Measurements from ENCODE around the gene GRHPR. TPM values are rescaled to one million over a fixed set of nuclear protein-coding genes. Genes with fewer than 3 reads are reported as not detected.

The GRHPR gene
- total and polyA plus RNA-seq, 4 donors: 125 to 524 (median 294) TPM

- Histone ChIP-seq H3K9me3 (ENCODE audit: control insufficient read depth in 4 of 4, low read length in 3 of 4) (no peaks in the 10 kb centered on the region), H3K27ac (ENCODE audit: low read depth in 1 of 2, low read length in 2 of 2) (no peak overlapping the region), H3K9ac (ENCODE audit: low read depth in 1 of 2, low read length in 2 of 2) (no peak overlapping the region), H3K36me3 (ENCODE audit: control insufficient read depth in 4 of 4, insufficient read depth in 3 of 4, low read depth in 1 of 4, low read length in 3 of 4) (no peaks in the 10 kb centered on the region), H3K4me3 (ENCODE audit: low read depth in 1 of 3, low read length in 3 of 3) (no peak overlapping the region), H3K4me1 (ENCODE audit: control insufficient read depth in 4 of 4, insufficient read depth in 4 of 4, low read length in 3 of 4) (peaks cover 0 to 11% (median 3%) of the 10 kb centered on the region in 4 donors), H3K27me3 (ENCODE audit: control insufficient read depth in 4 of 4, insufficient read depth in 4 of 4, low read length in 3 of 4) (no peaks in the 10 kb centered on the region)
- DNase-seq (ENCODE audit: low spot score): no peak
- 95% methylated on average over 3 of the region's 3 CpGs for WGBS
- TF ChIP-seq, protein P1, sequence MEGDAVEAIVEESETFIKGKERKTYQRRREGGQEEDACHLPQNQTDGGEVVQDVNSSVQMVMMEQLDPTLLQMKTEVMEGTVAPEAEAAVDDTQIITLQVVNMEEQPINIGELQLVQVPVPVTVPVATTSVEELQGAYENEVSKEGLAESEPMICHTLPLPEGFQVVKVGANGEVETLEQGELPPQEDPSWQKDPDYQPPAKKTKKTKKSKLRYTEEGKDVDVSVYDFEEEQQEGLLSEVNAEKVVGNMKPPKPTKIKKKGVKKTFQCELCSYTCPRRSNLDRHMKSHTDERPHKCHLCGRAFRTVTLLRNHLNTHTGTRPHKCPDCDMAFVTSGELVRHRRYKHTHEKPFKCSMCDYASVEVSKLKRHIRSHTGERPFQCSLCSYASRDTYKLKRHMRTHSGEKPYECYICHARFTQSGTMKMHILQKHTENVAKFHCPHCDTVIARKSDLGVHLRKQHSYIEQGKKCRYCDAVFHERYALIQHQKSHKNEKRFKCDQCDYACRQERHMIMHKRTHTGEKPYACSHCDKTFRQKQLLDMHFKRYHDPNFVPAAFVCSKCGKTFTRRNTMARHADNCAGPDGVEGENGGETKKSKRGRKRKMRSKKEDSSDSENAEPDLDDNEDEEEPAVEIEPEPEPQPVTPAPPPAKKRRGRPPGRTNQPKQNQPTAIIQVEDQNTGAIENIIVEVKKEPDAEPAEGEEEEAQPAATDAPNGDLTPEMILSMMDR (IDR thresholded peaks at IDR 0.05; ENCODE audit: low read depth, low read length, missing input control): no peak
- TF ChIP-seq FOXA2 (IDR thresholded peaks at IDR 0.05) (no peak), JUND (IDR thresholded peaks at IDR 0.05) (no peak), NR2F2 (IDR thresholded peaks at IDR 0.05) (no peak), YY1 (IDR thresholded peaks at IDR 0.05) (no peak), SP1 (IDR thresholded peaks at IDR 0.05) (no peak), GABPA (IDR thresholded peaks at IDR 0.05 in 1 of 2, conservative IDR thresholded peaks at IDR 0.05 in 1 of 2) (no peak), ZBTB33 (IDR thresholded peaks at IDR 0.05) (no peak), RAD21 (IDR thresholded peaks at IDR 0.05) (no peak), RXRA (IDR thresholded peaks at IDR 0.05) (no peak), HNF4G (IDR thresholded peaks at IDR 0.05) (no peak), FOXA1 (IDR thresholded peaks at IDR 0.05) (no peak), HNF4A (conservative IDR thresholded peaks at IDR 0.05) (no peak), ATF3 (IDR thresholded peaks at IDR 0.05) (no peak)
- TF ChIP-seq, protein P2, sequence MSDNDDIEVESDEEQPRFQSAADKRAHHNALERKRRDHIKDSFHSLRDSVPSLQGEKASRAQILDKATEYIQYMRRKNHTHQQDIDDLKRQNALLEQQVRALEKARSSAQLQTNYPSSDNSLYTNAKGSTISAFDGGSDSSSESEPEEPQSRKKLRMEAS (IDR thresholded peaks at IDR 0.05): no peak
- TF ChIP-seq, protein P3, sequence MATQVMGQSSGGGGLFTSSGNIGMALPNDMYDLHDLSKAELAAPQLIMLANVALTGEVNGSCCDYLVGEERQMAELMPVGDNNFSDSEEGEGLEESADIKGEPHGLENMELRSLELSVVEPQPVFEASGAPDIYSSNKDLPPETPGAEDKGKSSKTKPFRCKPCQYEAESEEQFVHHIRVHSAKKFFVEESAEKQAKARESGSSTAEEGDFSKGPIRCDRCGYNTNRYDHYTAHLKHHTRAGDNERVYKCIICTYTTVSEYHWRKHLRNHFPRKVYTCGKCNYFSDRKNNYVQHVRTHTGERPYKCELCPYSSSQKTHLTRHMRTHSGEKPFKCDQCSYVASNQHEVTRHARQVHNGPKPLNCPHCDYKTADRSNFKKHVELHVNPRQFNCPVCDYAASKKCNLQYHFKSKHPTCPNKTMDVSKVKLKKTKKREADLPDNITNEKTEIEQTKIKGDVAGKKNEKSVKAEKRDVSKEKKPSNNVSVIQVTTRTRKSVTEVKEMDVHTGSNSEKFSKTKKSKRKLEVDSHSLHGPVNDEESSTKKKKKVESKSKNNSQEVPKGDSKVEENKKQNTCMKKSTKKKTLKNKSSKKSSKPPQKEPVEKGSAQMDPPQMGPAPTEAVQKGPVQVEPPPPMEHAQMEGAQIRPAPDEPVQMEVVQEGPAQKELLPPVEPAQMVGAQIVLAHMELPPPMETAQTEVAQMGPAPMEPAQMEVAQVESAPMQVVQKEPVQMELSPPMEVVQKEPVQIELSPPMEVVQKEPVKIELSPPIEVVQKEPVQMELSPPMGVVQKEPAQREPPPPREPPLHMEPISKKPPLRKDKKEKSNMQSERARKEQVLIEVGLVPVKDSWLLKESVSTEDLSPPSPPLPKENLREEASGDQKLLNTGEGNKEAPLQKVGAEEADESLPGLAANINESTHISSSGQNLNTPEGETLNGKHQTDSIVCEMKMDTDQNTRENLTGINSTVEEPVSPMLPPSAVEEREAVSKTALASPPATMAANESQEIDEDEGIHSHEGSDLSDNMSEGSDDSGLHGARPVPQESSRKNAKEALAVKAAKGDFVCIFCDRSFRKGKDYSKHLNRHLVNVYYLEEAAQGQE (IDR thresholded peaks at IDR 0.05): no peak
Observed at GRCh38 chr9:37474438-37474837, 51.9 kb downstream of the GRHPR start.

DNA sequence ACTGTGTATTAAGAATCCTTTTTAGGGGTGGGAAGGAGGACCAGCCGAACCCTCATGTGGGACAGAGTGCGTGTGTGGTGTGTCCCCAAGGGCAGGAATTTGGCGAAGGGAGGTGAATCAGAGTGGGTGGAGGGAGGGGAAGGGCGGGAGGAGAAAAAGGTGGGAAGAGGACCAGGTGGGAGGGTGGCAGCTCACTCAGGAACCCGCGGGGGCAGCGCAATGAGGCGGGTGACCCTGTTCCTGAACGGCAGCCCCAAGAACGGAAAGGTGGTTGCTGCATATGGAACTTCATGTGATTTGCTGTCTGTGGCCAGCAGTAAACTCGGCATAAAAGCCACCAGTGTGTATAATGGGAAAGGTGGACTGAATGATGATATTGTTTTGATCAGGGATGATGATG is 54.4 kb downstream of the GRHPR start:
- peaks cover 0 to 7% (median 1%) of the 10 kb centered on the region in 4 donors for H3K4me1 ChIP-seq (ENCODE audit: control insufficient read depth in 4 of 4, insufficient read depth in 4 of 4, low read length in 3 of 4)
- no peaks in the 10 kb centered on the region for H3K27me3 ChIP-seq (ENCODE audit: control insufficient read depth in 4 of 4, insufficient read depth in 4 of 4, low read length in 3 of 4)
- 81% methylated on average over 11 of the region's 11 CpGs for WGBS
- no peak overlapping the region for H3K4me3 ChIP-seq (ENCODE audit: low read depth in 1 of 3, low read length in 3 of 3)
- H3K9ac ChIP-seq (ENCODE audit: low read depth in 1 of 2, low read length in 2 of 2): no peak overlapping the region
- TF ChIP-seq RXRA (IDR thresholded peaks at IDR 0.05) (no peak), NR2F2 (IDR thresholded peaks at IDR 0.05) (no peak), HNF4G (IDR thresholded peaks at IDR 0.05) (no peak), FOXA1 (IDR thresholded peaks at IDR 0.05) (no peak), FOXA2 (IDR thresholded peaks at IDR 0.05) (no peak), GABPA (IDR thresholded peaks at IDR 0.05 in 1 of 2, conservative IDR thresholded peaks at IDR 0.05 in 1 of 2) (no peak), ZBTB33 (IDR thresholded peaks at IDR 0.05) (no peak), YY1 (IDR thresholded peaks at IDR 0.05) (no peak), TAF1 (conservative IDR thresholded peaks at IDR 0.05) (no peak), ATF3 (IDR thresholded peaks at IDR 0.05) (no peak), HNF4A (conservative IDR thresholded peaks at IDR 0.05) (no peak), RAD21 (IDR thresholded peaks at IDR 0.05) (no peak)
- TF ChIP-seq, protein P3 (IDR thresholded peaks at IDR 0.05): no peak
- no peaks in the 10 kb centered on the region for H3K9me3 ChIP-seq (ENCODE audit: control insufficient read depth in 4 of 4, low read length in 3 of 4)
- no peaks in the 10 kb centered on the region for H3K36me3 ChIP-seq (ENCODE audit: control insufficient read depth in 4 of 4, insufficient read depth in 3 of 4, low read depth in 1 of 4, low read length in 3 of 4)
- no peak overlapping the region for H3K27ac ChIP-seq (ENCODE audit: low read depth in 1 of 2, low read length in 2 of 2)
- DNase-seq (ENCODE audit: low spot score): no peak

Measured in liver (tissue), 9 donors.